Activated CD8-positive, alpha-beta memory T cell treated with anti-CD3 and anti-CD28 coated beads, Interleukin-2, amount 50 U/mL, for 1 hour (primary cell): ENCODE measurements around the gene FARSB.
"Not testable (repeated sequence)": the region's sequence is repeated elsewhere in the genome, so short reads cannot be mapped to it uniquely, and the experiment has no call there.

Source experiments
- DNase-seq: peaks from one replicate; pipeline ENCODE4 v3.0.0-alpha.2; 2020; ENCODE audit errors: extremely low read depth

Gene FARSB

GRCh38 chr2:222608081-222608480 is 47.8 kb downstream of the FARSB start:
- DNase-seq: no peak

GRCh38 chr2:222606306-222606705 is 49.6 kb downstream of the FARSB start:
- DNase-seq: no peak

DNA sequence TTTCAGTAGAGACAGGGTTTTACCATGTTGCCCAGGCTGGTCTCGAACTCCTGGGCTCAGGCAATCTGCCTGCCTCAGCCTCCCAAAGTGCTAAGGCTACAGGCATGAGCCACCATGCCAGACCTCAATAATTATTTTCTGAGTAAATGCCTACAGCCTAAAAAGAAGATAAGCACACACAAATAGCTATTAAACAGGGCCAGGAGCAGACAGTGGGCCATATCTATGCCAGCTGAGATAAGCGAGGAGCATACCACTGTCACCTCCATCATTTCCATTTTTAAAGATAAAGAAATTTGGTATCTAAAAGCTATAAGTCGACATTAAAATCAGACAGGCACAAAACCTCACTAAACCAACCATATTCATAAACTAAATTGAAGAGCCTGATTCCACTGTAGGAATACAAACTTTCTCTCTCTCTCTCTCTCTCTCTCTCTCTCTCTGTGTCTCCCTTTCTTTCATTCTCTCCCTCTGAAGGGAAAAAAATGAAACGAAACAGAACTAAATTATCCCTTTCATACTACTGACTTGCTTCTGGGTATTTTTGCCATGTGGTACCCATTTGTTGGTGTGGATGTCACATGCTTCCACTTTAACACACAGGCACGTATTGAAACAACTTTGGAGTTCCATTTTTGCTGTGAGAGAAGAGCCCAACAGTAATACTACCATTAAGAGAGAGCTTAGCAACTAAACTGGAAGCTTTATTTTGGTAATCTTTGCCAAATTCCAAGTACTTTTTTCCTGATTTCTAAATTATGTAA is 51.0 kb downstream of the FARSB start:
- DNase-seq: no peak

DNA sequence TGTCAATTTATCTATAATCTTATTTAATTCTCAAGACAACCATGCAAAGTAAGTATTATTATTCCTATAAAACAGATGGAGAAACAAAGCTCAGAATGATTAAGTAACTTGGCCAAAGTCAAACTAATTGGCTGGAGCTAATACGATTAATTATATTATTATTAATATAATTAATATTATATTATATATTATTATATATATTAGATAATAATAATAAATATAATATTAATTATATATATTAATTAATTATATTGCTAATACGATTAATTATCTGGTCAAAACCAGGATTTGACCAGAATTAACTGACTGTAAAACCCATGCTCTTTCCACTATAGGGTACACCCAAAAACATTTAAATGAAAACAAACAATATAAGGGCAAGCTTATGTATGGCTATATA is 52.4 kb downstream of the FARSB start:
- DNase-seq: no peak

DNA sequence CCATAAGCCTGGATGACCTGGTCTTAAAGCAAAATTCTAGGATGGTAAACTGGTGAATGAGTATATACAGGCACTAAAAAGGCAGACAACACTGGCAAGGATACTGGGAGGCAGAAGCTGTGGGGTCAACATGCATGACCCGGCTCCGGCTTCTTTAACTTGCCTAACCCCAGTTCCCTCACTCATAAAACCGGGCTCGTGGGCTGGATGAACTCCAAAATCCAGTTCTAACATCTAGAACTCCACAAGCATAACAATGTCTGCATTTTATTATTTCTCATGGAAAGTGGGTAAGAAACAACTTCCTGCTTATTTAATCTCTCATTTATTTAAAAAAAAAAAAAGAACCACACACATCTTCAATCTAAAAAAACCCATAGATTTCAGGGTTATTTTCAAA is 57.3 kb downstream of the FARSB start:
- no peak for DNase-seq

GRCh38 chr2:222595581-222595980 is 60.3 kb downstream of the FARSB start:
- DNase-seq: no peak

- no peak for DNase-seq
Observed at GRCh38 chr2:222594679-222595078, 61.2 kb downstream of the FARSB start.

DNA sequence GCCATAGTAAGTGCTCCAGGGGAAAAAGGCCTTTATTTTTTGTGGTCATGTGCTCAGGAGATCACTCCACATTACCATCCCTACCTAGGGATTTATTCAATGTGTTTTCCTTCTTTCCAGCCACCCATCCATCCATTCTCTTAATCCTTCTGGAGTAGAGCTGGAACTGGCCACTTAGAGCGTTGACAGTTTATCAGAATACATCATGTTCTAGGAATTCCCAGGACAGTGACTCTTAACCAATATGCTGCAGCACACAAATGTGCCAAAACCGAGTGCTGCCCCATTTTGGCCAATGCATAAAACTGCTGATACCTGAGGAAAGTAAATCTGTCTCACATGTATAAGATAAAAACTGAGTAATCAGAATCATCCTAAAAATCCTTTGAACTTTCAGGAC is 63.7 kb downstream of the FARSB start:
- DNase-seq: no peak

GRCh38 chr2:222591661-222592060 is 64.2 kb downstream of the FARSB start:
- no peak for DNase-seq

DNA sequence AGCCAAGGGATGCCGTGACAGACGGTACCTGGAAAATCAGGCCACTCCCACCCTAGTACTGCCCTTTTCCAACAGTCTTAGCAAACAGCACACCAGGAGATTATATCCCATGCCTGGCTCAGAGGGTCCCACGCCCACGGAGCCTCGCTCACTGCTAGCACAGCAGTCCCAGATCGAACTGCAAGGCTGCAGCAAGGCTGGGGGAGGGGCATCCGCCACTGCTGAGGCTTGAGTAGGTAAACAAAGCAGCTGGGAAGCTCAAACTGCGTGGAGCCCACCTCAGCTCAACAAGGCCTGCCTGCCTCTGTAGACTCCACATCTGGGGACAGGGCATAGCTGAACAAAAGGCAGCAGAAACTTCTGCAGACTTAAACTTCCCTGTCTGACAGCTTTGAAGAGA is 71.3 kb downstream of the FARSB start:
- DNase-seq: not testable (repeated sequence)

DNA sequence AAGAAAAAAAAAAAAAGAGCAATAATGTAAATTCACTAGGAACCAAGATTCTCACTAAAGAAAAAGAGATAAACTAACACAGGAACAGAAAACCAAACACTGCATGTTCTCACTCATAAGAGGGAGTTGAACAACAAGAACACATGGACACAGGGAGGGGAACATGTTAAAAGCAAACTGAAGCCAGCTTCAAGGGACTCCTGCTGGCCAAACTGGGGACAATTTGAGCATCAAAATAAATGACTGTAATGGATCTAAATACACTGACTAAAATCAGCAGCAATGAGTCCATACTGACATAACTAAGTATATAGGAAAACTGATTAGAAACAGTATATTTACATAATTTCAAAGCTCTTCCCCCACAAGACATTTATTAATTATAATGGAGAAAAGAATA is 73.0 kb downstream of the FARSB start:
- DNase-seq: no peak

DNA sequence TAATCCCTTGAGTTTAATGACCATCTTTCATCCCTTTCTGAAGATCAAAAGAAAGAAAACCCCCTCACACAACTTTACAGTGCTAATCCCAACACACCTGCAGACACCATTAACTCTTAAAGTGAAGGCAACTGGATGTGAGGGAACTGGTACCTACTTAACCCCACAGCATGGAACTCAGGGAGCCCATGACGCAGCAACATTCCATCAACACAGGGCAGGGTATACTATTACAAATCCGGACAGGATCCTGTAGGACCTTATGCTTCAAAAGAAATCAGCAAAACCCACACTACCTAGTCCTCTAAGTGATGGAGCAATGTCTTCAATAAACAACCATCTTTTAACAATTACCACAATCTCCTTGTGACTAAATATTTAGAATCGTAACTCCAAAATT is 78.6 kb downstream of the FARSB start:
- no peak for DNase-seq

GRCh38 chr2:222576171-222577081 is 79.5 kb downstream of the FARSB start:
- DNase-seq: no peak

GRCh38 chr2:222575618-222576017 is 80.3 kb downstream of the FARSB start:
- DNase-seq: no peak

DNA sequence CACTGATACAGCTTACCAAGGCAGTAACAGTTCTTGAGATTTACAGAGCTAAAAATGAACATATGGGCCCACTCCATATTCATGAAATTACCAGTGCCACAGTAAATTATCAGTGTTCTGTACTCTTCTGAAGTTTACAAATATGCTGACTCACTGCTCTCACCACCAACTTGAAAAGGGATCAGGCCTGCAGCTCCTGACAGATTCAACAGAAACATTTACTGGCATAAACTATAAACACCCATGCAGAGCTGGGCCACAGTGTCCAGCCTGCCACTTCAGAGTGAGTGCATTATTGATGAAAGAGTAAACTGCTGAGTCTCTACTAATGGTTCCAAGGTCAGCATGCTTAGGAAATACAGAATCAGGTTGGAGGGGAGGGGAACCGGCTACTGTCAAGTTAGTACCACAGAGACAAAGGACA is 83.1 kb downstream of the FARSB start:
- no peak for DNase-seq

- no peak for DNase-seq
Observed at GRCh38 chr2:222572264-222572721, 83.6 kb downstream of the FARSB start.

DNA sequence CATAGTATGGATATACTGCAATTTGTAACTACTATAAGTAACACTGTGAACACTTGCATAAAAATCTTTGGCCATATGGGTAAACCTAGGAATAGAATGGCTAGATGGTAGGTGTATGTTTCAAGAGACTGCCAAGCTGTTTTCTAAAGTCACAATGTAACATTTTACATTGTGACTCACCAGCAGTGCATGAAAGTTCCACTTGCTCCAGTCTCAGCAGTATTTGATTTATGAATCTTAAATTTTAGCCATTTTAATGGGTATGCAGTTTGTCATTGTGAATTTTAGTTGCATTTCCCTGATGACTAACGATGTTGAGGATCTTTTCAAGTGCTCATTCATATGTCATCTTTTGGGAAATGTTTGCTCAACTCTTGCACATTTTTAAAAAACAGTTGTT is 86.1 kb downstream of the FARSB start:
- no peak for DNase-seq

DNA sequence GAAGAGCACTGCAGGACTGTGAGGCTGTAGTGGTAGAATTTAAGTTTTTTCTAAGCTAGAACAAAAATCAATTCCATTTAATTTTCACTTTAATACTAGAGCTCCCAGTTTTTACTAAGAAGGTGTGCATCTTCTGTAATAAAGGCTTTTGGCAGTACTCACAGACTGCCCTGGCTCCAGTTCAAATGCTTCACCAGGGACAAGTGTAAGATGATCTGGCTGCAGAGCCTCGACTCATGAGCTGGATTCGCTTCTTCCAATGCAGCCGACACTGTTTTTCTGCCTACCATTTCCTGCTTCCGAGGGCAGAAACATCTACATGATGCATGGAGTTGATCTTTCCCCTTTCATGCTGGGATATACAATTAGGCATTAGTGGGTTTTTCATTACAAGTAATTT is 87.0 kb downstream of the FARSB start:
- DNase-seq: no peak

GRCh38 chr2:222566229-222566628 is 89.7 kb downstream of the FARSB start:
- no peak for DNase-seq

GRCh38 chr2:222563936-222564335 is 92.0 kb downstream of the FARSB start:
- DNase-seq: no peak

DNA sequence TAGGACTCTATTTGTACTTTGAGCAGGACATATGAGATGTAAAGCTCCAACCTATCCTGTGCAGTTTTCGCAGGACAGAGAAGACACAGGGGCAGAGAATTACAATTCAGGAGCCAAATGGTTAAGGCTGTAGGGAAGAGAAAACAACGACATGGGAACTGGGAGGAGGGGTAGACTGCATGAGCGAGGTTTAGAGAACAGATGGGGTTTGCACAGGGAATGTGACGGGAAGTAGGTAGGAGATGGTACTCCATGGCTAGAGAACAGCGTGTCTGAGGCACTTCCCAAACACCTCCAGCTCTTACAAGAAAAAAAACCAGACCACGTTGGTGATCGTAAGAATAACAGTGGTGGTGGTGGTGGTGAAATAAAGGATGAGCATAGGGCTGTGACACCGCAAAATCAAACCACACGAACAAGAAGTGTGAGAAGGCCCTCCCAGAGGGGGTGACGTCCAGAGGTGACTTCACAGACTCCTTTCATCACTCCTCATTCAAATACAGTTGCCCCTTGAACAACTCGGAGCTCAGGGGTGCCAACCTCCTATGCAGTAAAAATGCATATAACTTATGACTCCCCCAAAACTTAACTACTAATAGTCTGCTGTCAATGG is 92.7 kb downstream of the FARSB start:
- no peak for DNase-seq

GRCh38 chr2:222561817-222562645 is 93.9 kb downstream of the FARSB start:
- DNase-seq: no peak
